Peyer's patch (tissue), 4 donors: ENCODE data around the gene KAZN. TPM values are rescaled to one million over a fixed set of nuclear protein-coding genes. Genes with fewer than 3 reads are reported as not detected.

Source experiments
- DNase-seq, 3 donors: peaks; one replicate each; pipeline ENCODE4 v3.0.0-alpha.2; 2017 to 2019
- H3K27ac ChIP-seq, 4 donors: fragments of 200-600 bp; sonication (generic); one replicate each; pipeline ENCODE4 v1.5.1; 2016 to 2019
- H3K27me3 ChIP-seq, 2 donors: fragments of 200-600 bp; sonication (generic); one replicate each; pipeline ENCODE4 v1.5.1; 2019
- H3K36me3 ChIP-seq, 3 donors: fragments of 200-600 bp; sonication (generic); one replicate each; pipeline ENCODE4 v1.5.1; 2016 to 2019
- H3K4me1 ChIP-seq, 4 donors: fragments of 200-600 bp; sonication (generic); one replicate each; pipeline ENCODE4 v1.5.1; 2016 to 2019
- H3K4me3 ChIP-seq, 4 donors: fragments of 200-600 bp; sonication (generic); 1 replicate in 3 of 4; 2 replicates in 1 of 4; pipeline ENCODE4 v1.5.1; 2016 to 2019; ENCODE audit warnings: mild to moderate bottlenecking in 1 of 4
- H3K9me3 ChIP-seq, 4 donors: fragments of 200-600 bp; sonication (generic); one replicate each; pipeline ENCODE4 v1.5.1; 2016 to 2019; ENCODE audit warnings: mild to moderate bottlenecking in 1 of 4
- POLR2A ChIP-seq, 2 donors: fragments of 450-650 bp; IDR thresholded peaks; one replicate each; pipeline ENCODE4 v1.5.1; 2017; ENCODE audit warnings: antibody characterized with exemption in 2 of 2, mild to moderate bottlenecking in 2 of 2, moderate library complexity in 2 of 2
- total RNA-seq, 4 donors: library from RNA; depleted of rRNA; stranded (reverse); fragments of >200 nt; gene quantifications; one replicate each; pipeline ENCODE4 v1.1.0, GENCODE V29; 2016
- TF ChIP-seq, protein P1 (sequence below), 6 experiments: fragments of 450-650 bp in 4 of 6; fragments of 200-600 bp in 2 of 6; sonication (generic) in 1 of 6; IDR thresholded peaks; one replicate each; pipeline ENCODE4 v1.5.1; 2017 to 2019; ENCODE audit warnings: antibody characterized with exemption in 6 of 6, mild to moderate bottlenecking in 3 of 6, moderate library complexity in 1 of 6

The KAZN gene
- total RNA-seq, 4 donors from 2014 or later: 14.9 to 25.5 (median 21.7) TPM

DNA sequence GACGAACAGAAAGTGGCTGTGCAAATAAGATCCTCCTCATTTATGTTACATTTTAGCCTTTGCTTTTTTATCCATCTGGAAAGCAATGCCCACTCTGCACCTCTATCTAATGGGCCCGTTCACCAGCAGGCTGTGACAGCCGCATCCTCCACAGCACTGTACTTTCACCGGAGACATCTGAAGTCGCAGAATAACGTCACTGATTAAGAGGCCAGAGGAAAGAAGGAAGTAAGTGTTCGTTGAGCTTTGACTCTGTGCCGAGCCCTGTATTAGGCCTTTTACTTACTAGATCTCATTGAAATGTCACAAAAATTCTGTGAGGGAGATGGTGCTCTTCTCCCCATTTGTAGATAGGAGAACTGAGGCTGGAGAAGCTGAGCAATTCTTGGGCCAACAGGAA, 62.3 kb downstream of the KAZN start:
- no peak for DNase-seq
- Histone ChIP-seq H3K9me3 (no peaks in the 10 kb centered on the region), H3K4me1 (no peaks in the 10 kb centered on the region), H3K36me3 (no peaks in the 10 kb centered on the region), H3K27me3 (no peaks in the 10 kb centered on the region), H3K27ac (no peak overlapping the region), H3K4me3 (no peak overlapping the region)
- TF ChIP-seq, protein P1, sequence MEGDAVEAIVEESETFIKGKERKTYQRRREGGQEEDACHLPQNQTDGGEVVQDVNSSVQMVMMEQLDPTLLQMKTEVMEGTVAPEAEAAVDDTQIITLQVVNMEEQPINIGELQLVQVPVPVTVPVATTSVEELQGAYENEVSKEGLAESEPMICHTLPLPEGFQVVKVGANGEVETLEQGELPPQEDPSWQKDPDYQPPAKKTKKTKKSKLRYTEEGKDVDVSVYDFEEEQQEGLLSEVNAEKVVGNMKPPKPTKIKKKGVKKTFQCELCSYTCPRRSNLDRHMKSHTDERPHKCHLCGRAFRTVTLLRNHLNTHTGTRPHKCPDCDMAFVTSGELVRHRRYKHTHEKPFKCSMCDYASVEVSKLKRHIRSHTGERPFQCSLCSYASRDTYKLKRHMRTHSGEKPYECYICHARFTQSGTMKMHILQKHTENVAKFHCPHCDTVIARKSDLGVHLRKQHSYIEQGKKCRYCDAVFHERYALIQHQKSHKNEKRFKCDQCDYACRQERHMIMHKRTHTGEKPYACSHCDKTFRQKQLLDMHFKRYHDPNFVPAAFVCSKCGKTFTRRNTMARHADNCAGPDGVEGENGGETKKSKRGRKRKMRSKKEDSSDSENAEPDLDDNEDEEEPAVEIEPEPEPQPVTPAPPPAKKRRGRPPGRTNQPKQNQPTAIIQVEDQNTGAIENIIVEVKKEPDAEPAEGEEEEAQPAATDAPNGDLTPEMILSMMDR (IDR thresholded peaks at IDR 0.05): no peak
- TF ChIP-seq POLR2A (IDR thresholded peaks at IDR 0.05): no peak

DNA sequence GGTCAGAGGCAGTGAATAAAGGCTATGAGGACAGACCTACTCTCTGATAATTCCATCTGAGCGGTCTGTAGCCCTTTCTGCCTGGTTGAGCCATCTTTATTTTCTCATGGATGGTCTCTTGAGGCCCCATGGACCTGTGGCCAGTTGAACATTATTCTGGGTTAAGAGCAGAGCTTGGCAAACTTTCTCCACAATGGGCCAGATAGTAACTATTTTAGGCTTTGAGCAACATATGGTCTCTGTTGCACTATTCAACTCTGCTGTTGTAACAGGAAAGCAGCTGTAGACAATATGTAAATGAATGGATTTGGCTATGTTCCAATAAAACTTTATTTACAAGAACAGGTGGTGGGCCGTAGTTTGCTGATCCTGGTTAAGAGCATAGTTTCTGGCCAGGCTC, 62.7 kb downstream of the KAZN start:
- Histone ChIP-seq H3K27me3 (no peaks in the 10 kb centered on the region), H3K4me1 (no peaks in the 10 kb centered on the region), H3K27ac (no peak overlapping the region), H3K9me3 (no peaks in the 10 kb centered on the region), H3K4me3 (no peak overlapping the region), H3K36me3 (no peaks in the 10 kb centered on the region)
- no peak for DNase-seq
- TF ChIP-seq POLR2A (IDR thresholded peaks at IDR 0.05): no peak
- TF ChIP-seq, protein P1 (IDR thresholded peaks at IDR 0.05): no peak

DNA sequence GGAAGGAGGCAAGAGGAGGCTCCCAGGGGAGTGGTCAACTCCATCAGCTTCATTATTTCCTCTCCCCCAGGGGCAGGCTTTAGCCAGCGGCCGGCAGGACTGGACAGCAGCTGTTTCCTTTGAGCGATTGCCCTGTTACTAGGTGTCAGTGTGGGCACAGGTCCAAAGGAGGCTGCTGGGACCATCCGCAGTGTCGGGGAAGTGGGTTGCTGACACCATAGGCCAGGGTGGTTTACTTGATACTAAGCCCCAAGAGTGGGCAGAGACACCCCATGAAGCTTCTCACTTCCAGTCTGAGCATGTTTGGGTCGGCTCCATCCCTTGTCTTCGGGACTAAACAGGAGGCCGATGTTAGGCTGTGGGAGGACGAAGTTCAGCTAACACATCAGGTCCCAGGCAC, 63.6 kb downstream of the KAZN start:
- Histone ChIP-seq H3K9me3 (no peaks in the 10 kb centered on the region), H3K27me3 (no peaks in the 10 kb centered on the region), H3K36me3 (no peaks in the 10 kb centered on the region), H3K4me3 (no peak overlapping the region), H3K27ac (no peak overlapping the region), H3K4me1 (no peaks in the 10 kb centered on the region)
- TF ChIP-seq, protein P1 (IDR thresholded peaks at IDR 0.05): no peak
- TF ChIP-seq POLR2A (IDR thresholded peaks at IDR 0.05): no peak
- no peak for DNase-seq

DNA sequence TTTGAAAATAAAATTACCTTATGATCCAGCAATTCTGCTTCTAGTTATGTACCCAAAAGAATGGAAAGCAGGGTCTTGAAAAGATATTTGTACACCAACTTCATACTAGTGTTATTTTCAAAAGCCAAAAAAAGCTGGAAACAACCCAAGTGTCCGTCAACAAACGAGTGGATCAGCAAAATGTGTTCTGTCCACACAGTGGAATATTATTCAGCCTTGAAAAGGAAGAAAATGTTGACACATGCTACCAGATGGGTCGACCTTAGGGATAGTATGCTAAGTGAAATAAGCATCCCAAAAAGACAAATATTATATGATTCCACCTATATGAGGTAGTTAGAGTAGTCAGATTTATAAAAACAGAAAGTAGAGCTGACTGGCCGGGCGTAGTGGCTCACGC, 65.3 kb downstream of the KAZN start:
- Histone ChIP-seq H3K27me3 (no peaks in the 10 kb centered on the region), H3K4me1 (no peaks in the 10 kb centered on the region), H3K27ac (no peak overlapping the region), H3K36me3 (no peaks in the 10 kb centered on the region), H3K4me3 (no peak overlapping the region), H3K9me3 (no peaks in the 10 kb centered on the region)
- TF ChIP-seq, protein P1 (IDR thresholded peaks at IDR 0.05): no peak
- TF ChIP-seq POLR2A (IDR thresholded peaks at IDR 0.05): no peak
- DNase-seq: no peak

DNA sequence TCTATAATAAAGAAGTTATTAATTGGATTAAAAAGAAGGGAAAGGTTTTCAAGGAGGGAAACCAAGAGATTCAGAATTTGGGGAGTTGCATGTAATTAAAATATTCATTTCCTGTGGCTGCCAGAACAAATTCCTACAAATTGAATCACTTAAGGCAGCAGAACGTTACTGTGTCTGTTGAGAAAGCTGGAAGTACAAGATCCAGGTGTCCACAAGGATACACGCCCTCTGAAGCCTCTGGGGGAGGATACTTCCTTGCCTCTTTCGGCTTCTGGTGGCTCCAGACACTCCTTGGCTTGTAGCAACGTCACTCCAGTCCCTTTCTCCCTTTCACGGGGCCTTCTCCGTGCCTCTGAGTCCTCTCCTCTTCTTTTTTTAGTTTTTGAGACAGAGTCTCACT, 67.9 kb downstream of the KAZN start:
- H3K36me3 ChIP-seq: no peaks in the 10 kb centered on the region
- H3K4me1 ChIP-seq: no peaks in the 10 kb centered on the region
- no peak overlapping the region for H3K4me3 ChIP-seq
- no peaks in the 10 kb centered on the region for H3K27me3 ChIP-seq
- no peak overlapping the region for H3K27ac ChIP-seq
- no peaks in the 10 kb centered on the region for H3K9me3 ChIP-seq
- DNase-seq: no peak
- no peak for TF ChIP-seq POLR2A (IDR thresholded peaks at IDR 0.05)
- TF ChIP-seq, protein P1 (IDR thresholded peaks at IDR 0.05): no peak

DNA sequence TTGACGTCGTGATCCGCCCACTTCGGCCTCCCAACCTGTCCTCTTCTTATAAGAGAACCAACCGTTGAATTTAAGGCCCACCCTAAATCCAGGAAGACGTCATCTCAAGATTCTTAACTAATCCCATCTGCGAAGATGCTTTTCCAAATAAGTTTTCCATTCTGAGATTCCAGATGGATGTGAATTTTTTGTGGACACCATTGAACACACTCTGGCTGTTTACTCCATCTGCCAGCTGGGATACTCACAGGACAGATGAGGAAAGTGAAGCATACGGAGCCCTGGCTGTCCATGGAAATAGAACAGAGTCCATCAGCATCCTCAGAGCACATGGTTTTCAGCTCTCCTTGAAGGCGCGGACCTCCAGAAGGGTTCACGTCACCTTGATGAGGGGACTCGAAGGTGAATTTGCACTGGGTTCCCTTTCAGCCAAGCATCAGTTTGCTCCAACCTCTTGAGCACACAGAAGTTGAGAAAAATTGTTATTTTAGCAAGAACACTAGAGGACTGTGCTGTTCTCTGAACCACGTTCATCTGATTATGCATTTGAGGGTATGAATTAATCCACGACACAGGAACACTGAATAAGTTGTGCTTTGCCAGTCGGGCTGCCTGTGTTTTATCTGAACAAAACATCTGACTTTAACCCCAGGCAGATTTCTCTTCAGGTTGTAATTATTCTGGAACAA, 68.6 kb downstream of the KAZN start:
- Histone ChIP-seq H3K27ac (no peak overlapping the region), H3K4me1 (no peaks in the 10 kb centered on the region), H3K36me3 (no peaks in the 10 kb centered on the region), H3K27me3 (no peaks in the 10 kb centered on the region), H3K9me3 (no peaks in the 10 kb centered on the region), H3K4me3 (no peak overlapping the region)
- DNase-seq: no peak
- TF ChIP-seq, protein P1 (IDR thresholded peaks at IDR 0.05): no peak
- TF ChIP-seq POLR2A (IDR thresholded peaks at IDR 0.05): no peak
